ENCODE results near the gene REM1.

GRCh38 chr20:31452575-31452974, 22.5 kb upstream of the REM1 start:
- TF ChIP-seq TAF1 (IDR thresholded peaks at IDR 0.05; ENCODE audit: borderline replicate concordance, insufficient read depth, low read length) (no peak), REST (IDR thresholded peaks at IDR 0.05; ENCODE audit: insufficient read depth in 1 of 2, low read depth in 2 of 2, low read length in 2 of 2) (no peak), POLR2AphosphoS5 (IDR thresholded peaks at IDR 0.05; ENCODE audit: low read depth, low read length) (no peak), SIN3A (IDR thresholded peaks at IDR 0.05; ENCODE audit: borderline replicate concordance, insufficient read depth, low read length) (no peak), FOXP2 (optimal IDR thresholded peaks at IDR 0.05; ENCODE audit: borderline replicate concordance, extremely low read depth, extremely low read length, insufficient read depth) (no peak)

Data from PFSK-1 (cell line).